K562 (cell line): ENCODE data around the gene SLC35F4. TPM values are rescaled to one million over a fixed set of nuclear protein-coding genes. Genes with fewer than 3 reads are reported as not detected.

Source experiments
- ATAC-seq: fragments of 200-7000 bp; cut with Tn5 transposase; 3 replicates; pipeline ENCODE4 v1.9.1; 2020; ENCODE audit warnings: moderate library complexity
- BruUV-seq: library from RNA; stranded (reverse); fragments of 400-500 nt; replicated peaks from 2 replicates; lab custom pipeline; 2021; lab: Mats Ljungman, UMichigan
- CTCF ChIA-PET: fragments of 300-600 bp; formaldehyde crosslinking; extraction: SDS; loops from one replicate; lab custom pipeline; 2021; ENCODE audit warnings: low intra/inter-chr PET ratio; lab: Yijun Ruan, JAX
- POLR2A ChIA-PET: fragments of 300-600, 350-650 bp; sonication (Branson Sonifier 250); formaldehyde crosslinking; extraction: SDS; loops from one replicate; lab custom pipeline; 2021; ENCODE audit warnings: antibody characterized with exemption, inconsistent platforms; lab: Yijun Ruan, JAX
- DNase-seq, 4 experiments: peaks; one replicate each; pipeline versions ENCODE4 v3.0.0 to v3.0.0-alpha.2; 2011 to 2018; ENCODE audit warnings: low spot score in 3 of 4, mixed read lengths in 3 of 4; ENCODE audit errors: extremely low read depth in 1 of 4
- FAIRE-seq: peaks from 2 replicates; lab custom pipeline; 2011; peaks lifted over from hg19 to GRCh38; lab: Jason Lieb, UNC
- H2AFZ ChIP-seq: 2 replicates; pipeline ENCODE4 v1.6.0; 2011; ENCODE audit warnings: low read depth, low read length, control low read depth, inconsistent platforms
- H3K27ac ChIP-seq: fragments of 200-600 bp; 3 replicates; pipeline ENCODE4 v1.8.0; 2011; ENCODE audit warnings: low read depth, mild to moderate bottlenecking, control low read depth, inconsistent platforms, low read length, moderate library complexity, mixed read lengths; ENCODE audit errors: extremely low read depth
- H3K27me3 ChIP-seq, 2 experiments: fragments of 300-600 bp in 1 of 2; 2 replicates in 1 of 2; 3 replicates in 1 of 2; pipeline versions ENCODE4 v1.6.0 to v1.8.0; 2011; ENCODE audit warnings: inconsistent platforms in 2 of 2, low read length in 2 of 2, mild to moderate bottlenecking in 1 of 2, mixed read lengths in 1 of 2, moderate library complexity in 1 of 2; ENCODE audit not compliant: control insufficient read depth in 2 of 2, insufficient read depth in 2 of 2
- H3K36me3 ChIP-seq: fragments of 300-600 bp; 3 replicates; pipeline ENCODE4 v1.8.0; 2011; ENCODE audit warnings: mild to moderate bottlenecking, low read length, inconsistent platforms; ENCODE audit not compliant: control insufficient read depth, insufficient read depth
- H3K4me1 ChIP-seq, 2 experiments: fragments of 200-600 bp in 1 of 2; replicated peaks in 1 of 2; 2 replicates in 1 of 2; 3 replicates in 1 of 2; pipeline versions ENCODE4 v1.5.1 to v1.8.0; 2011; ENCODE audit warnings: inconsistent platforms in 2 of 2, low read length in 2 of 2, mild to moderate bottlenecking in 1 of 2, mixed read lengths in 1 of 2, moderate library complexity in 1 of 2; ENCODE audit not compliant: control insufficient read depth in 2 of 2, insufficient read depth in 2 of 2
- H3K4me2 ChIP-seq: 2 replicates; pipeline ENCODE4 v1.6.1; 2011; ENCODE audit warnings: low read length, control low read depth, inconsistent platforms, mixed read lengths; ENCODE audit not compliant: insufficient read depth
- H3K4me3 ChIP-seq: fragments of 200-600 bp; sonication (generic), shearing (Covaris generic); 2 replicates; pipeline ENCODE4 v1.5.1; 2016; ENCODE audit warnings: control low read depth, inconsistent platforms
- H3K79me2 ChIP-seq: fragments of 200-600 bp; 3 replicates; pipeline ENCODE4 v1.8.0; 2011; ENCODE audit warnings: low read length, inconsistent platforms; ENCODE audit not compliant: control insufficient read depth, insufficient read depth
- H3K9ac ChIP-seq, 2 experiments: 2 replicates each; pipeline versions ENCODE4 v1.6.0 to v1.6.1; 2011; ENCODE audit warnings: low read depth in 2 of 2, low read length in 2 of 2, control low read depth in 1 of 2, inconsistent platforms in 1 of 2, mild to moderate bottlenecking in 1 of 2, mixed read lengths in 1 of 2; ENCODE audit not compliant: insufficient read depth in 1 of 2
- H3K9me1 ChIP-seq: one replicate; pipeline ENCODE4 v1.6.0; 2011; ENCODE audit warnings: inconsistent platforms, mild to moderate bottlenecking, low read length, moderate library complexity; ENCODE audit not compliant: control insufficient read depth, insufficient read depth
- H3K9me3 ChIP-seq: replicated peaks from 2 replicates; pipeline ENCODE4 v1.5.1; 2011; ENCODE audit warnings: low read depth, low read length, inconsistent platforms; ENCODE audit not compliant: control insufficient read depth, insufficient read depth
- H4K20me1 ChIP-seq: replicated peaks from 2 replicates; pipeline ENCODE4 v1.6.1; 2011; ENCODE audit warnings: low read length, inconsistent platforms, mixed read lengths; ENCODE audit not compliant: control insufficient read depth, insufficient read depth
- ESRRB ChIP-seq: fragments of 250-450 bp; sonication (Bioruptor Pico); IDR thresholded peaks from 2 replicates; pipeline ENCODE4 v1.5.0; 2020; ENCODE audit warnings: mild to moderate bottlenecking, moderate library complexity, borderline replicate concordance
- JUND ChIP-seq, 2 experiments: IDR thresholded peaks; 2 replicates in 1 of 2; 3 replicates in 1 of 2; pipeline ENCODE4 v1.6.1; 2011; ENCODE audit warnings: borderline replicate concordance in 2 of 2, low read depth in 2 of 2, low read length in 2 of 2, improper control_type of control experiment in 1 of 2, missing biosample characterization in 1 of 2, missing genetic modification characterization in 1 of 2, missing genetic modification reagents in 1 of 2
- MCM3 ChIP-seq: fragments of 450-650 bp; IDR thresholded peaks from 2 replicates; pipeline ENCODE4 v1.6.1; 2016
- MYC ChIP-seq, 2 experiments: fragments of 250-450 bp in 1 of 2; sonication (Bioruptor Pico) in 1 of 2; IDR thresholded peaks; 2 replicates each; pipeline versions ENCODE4 v1.5.1 to v1.6.1; 2012 to 2021; ENCODE audit warnings: low read depth in 2 of 2, borderline replicate concordance in 1 of 2, improper control_type of control experiment in 1 of 2, low read length in 1 of 2, mild to moderate bottlenecking in 1 of 2, moderate library complexity in 1 of 2
- RBM15 ChIP-seq: fragments of 200-400 bp; formaldehyde crosslinking; IDR thresholded peaks from 2 replicates; pipeline ENCODE4 v1.6.1; 2018; ENCODE audit warnings: mild to moderate bottlenecking, low read length, moderate library complexity; ENCODE audit not compliant: insufficient read depth
- ZC3H4 ChIP-seq: sonication (generic); formaldehyde crosslinking; IDR thresholded peaks from 2 replicates; pipeline ENCODE4 v1.9.0; 2021; ENCODE audit warnings: missing genetic modification reagents, borderline replicate concordance
- ZNF780A ChIP-seq: fragments of 250-450 bp; sonication (Bioruptor Pico); IDR thresholded peaks from 2 replicates; pipeline ENCODE4 v1.5.0; 2021; ENCODE audit warnings: mild to moderate bottlenecking
- WGBS: fragments of 100-300 bp; shearing (Covaris generic); methylation state at CpG from one replicate; pipeline ENCODE4 v1.1.6; 2016; ENCODE audit warnings: low coverage, mixed read lengths; ENCODE audit not compliant: insufficient coverage; ENCODE audit errors: missing lambda C conversion rate; 5-methylcytosine and 5-hydroxymethylcytosine counted together
- in situ Hi-C: fragments of 300-500 bp; cut with MboI; formaldehyde crosslinking; loops from 4 replicates; pipeline ENCODE4 v1.15.0; 2018; ENCODE audit warnings: inconsistent platforms, mixed read lengths
- intact Hi-C: fragments of 100-400 bp; cut with micrococcal nuclease; formaldehyde crosslinking; loops from 2 replicates; pipeline ENCODE4 v1.14.2; 2022
- polyA plus RNA-seq, 8 experiments: library from polyadenylated mRNA; depleted of rRNA in 4 of 8; stranded (reverse) in 5 of 8; unstranded in 3 of 8; fragments of >200 nt; fragmentation: Nextera tagmentation in 2 of 8; fragmentation: Illumina TruSeq in 1 of 8; extraction: Ambion mirVana in 2 of 8; extraction: Trizol in 1 of 8; gene quantifications; 2 replicates each; pipeline versions ENCODE4 v1.2.1 to v1.2.3, GENCODE V29; 2011 to 2014; ENCODE audit warnings: inconsistent platforms in 1 of 8, missing spikeins in 1 of 8
- total RNA-seq, 7 experiments: library from RNA; depleted of rRNA in 6 of 7; stranded (reverse); fragments of >200 nt in 6 of 7; fragmentation: Illumina TruSeq in 2 of 7; extraction: Trizol in 2 of 7; gene quantifications; 2 replicates each; pipeline versions ENCODE4 v1.2.1 to v1.2.3, GENCODE V29; 2011 to 2021; ENCODE audit warnings: low replicate concordance in 1 of 7
- TF ChIP-seq, protein P1 (sequence below), 3 experiments: fragments of 200-800 bp in 1 of 3; fragments of 250-450 bp in 1 of 3; fragments of 450-650 bp in 1 of 3; sonication (Bioruptor Pico) in 1 of 3; sonication (Bioruptor generic) in 1 of 3; formaldehyde crosslinking in 1 of 3; IDR thresholded peaks; 2 replicates each; pipeline versions ENCODE4 v1.6.1 to v1.8.0; 2016 to 2022; ENCODE audit warnings: mild to moderate bottlenecking in 2 of 3, missing genetic modification characterization in 2 of 3, missing compliant biosample characterization in 1 of 3, moderate library complexity in 1 of 3
- TF ChIP-seq, protein P2 (sequence below): fragments of 450-650 bp; IDR thresholded peaks from 2 replicates; pipeline ENCODE4 v1.6.1; 2017; ENCODE audit warnings: mild to moderate bottlenecking, moderate library complexity

Gene SLC35F4
- total and polyA plus RNA-seq, 9 of the 15 experiments (the other 6 are each of a cell fraction or from before 2014, with no cell fraction given) = 0.01 TPM; not detected in 8

DNA sequence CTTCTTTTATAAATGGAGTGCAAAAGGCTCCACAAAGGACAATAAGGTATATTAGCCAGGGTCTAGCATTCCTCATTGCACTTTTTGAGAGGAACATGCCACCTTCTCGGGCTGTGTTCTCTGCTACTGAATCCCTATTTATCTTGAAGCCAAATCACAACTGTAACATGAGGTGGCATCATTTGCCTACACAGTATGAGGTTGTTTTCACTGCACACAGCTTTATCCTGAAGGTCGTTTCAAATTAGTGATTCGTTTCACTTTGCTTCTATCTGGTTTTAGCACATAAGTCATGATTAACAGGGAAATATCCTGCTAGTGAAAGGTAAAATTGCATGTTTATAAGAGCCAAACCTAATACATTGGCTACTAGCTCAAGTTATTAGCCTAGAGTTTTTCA lies 153.8 kb downstream of the SLC35F4 start (continued):
- TF ChIP-seq MCM3 (no peak), ZC3H4 (CRISPR knock-in tag) (no peak), JUND (IDR thresholded peaks at IDR 0.05; ENCODE audit: borderline replicate concordance, low read depth, low read length) (no peak), JUND (tag; IDR thresholded peaks at IDR 0.05; ENCODE audit: borderline replicate concordance, low read depth, low read length) (no peak)
- TF ChIP-seq, protein P1, sequence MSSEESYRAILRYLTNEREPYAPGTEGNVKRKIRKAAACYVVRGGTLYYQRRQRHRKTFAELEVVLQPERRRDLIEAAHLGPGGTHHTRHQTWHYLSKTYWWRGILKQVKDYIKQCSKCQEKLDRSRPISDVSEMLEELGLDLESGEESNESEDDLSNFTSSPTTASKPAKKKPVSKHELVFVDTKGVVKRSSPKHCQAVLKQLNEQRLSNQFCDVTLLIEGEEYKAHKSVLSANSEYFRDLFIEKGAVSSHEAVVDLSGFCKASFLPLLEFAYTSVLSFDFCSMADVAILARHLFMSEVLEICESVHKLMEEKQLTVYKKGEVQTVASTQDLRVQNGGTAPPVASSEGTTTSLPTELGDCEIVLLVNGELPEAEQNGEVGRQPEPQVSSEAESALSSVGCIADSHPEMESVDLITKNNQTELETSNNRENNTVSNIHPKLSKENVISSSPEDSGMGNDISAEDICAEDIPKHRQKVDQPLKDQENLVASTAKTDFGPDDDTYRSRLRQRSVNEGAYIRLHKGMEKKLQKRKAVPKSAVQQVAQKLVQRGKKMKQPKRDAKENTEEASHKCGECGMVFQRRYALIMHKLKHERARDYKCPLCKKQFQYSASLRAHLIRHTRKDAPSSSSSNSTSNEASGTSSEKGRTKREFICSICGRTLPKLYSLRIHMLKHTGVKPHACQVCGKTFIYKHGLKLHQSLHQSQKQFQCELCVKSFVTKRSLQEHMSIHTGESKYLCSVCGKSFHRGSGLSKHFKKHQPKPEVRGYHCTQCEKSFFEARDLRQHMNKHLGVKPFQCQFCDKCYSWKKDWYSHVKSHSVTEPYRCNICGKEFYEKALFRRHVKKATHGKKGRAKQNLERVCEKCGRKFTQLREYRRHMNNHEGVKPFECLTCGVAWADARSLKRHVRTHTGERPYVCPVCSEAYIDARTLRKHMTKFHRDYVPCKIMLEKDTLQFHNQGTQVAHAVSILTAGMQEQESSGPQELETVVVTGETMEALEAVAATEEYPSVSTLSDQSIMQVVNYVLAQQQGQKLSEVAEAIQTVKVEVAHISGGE (CRISPR knock-in tag; IDR thresholded peaks at IDR 0.05) = no peak
- TF ChIP-seq, all 486 proteins: peak for 0

DNA sequence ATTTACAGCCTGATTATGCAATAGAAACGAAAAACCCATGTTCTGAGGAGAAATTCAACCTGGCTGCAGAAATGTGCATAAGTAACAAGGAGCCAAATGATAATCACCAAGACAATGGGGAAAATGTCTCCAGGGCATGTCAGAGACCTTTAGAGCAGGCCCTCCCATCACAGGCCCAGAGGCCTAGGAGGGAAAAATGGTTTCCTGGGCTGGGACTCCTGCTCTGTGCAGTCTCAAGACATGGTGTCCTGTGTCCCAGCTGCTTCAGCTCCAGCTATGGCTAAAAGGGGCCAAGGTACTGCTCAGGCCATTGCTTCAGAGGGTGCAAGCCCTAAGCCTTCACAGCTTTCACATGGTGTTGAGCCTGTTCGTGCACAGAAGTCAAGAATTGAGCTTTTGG lies 156.0 kb downstream of the SLC35F4 start:
- no peak for TF ChIP-seq ESRRB (CRISPR knock-in tag)
- TF ChIP-seq RBM15 = no peak
- TF ChIP-seq, protein P2, sequence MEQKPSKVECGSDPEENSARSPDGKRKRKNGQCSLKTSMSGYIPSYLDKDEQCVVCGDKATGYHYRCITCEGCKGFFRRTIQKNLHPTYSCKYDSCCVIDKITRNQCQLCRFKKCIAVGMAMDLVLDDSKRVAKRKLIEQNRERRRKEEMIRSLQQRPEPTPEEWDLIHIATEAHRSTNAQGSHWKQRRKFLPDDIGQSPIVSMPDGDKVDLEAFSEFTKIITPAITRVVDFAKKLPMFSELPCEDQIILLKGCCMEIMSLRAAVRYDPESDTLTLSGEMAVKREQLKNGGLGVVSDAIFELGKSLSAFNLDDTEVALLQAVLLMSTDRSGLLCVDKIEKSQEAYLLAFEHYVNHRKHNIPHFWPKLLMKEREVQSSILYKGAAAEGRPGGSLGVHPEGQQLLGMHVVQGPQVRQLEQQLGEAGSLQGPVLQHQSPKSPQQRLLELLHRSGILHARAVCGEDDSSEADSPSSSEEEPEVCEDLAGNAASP = no peak
- TF ChIP-seq MYC (IDR thresholded peaks at IDR 0.05; ENCODE audit: low read depth, low read length) = no peak
- no peak for TF ChIP-seq MYC (CRISPR knock-in tag; IDR thresholded peaks at IDR 0.05; ENCODE audit: borderline replicate concordance, low read depth)
- no peak for TF ChIP-seq ZNF780A (CRISPR knock-in tag)
- CTCF ChIA-PET = no interaction called here
- 0% methylated on average over 1 of the region's 2 CpGs for WGBS
- Histone ChIP-seq H3K27me3 (no peaks in the 10 kb centered on the region), H3K36me3 (no peaks in the 10 kb centered on the region), H3K9me3 (no peaks in the 10 kb centered on the region), H3K27ac (no peak overlapping the region), H3K9ac (no peak overlapping the region), H3K4me1 (no peaks in the 10 kb centered on the region), H3K79me2 (no peaks in the 10 kb centered on the region), H4K20me1 (no peaks in the 10 kb centered on the region), H3K4me3 (no peak overlapping the region), H3K4me2 (no peak overlapping the region), H2AFZ (no peak overlapping the region), H3K9me1 (no peaks in the 10 kb centered on the region)
- no peak for FAIRE-seq
- no TSS peak for BruUV-seq
- no peak for ATAC-seq
- in situ Hi-C loops = no loop called here
- POLR2A ChIA-PET = no interaction called here
- DNase-seq = no peak
- intact Hi-C loops = no loop called here
